CD4-positive, CD25-positive, alpha-beta regulatory T cell (primary cell): ENCODE measurements around the gene NEURL3. TPM values are rescaled to one million over a fixed set of nuclear protein-coding genes. Genes with fewer than 3 reads are reported as not detected.

Experiments used
- ATAC-seq, 2 donors: fragments of 150-1000 bp; cut with Tn5 transposase; one replicate each; pipeline ENCODE4 v1.10.0; 2021; ENCODE audit warnings: low read depth in 2 of 2, moderate number of reproducible peaks in 2 of 2, moderate library complexity in 1 of 2
- DNase-seq, 3 donors: peaks; one replicate each; pipeline versions ENCODE4 v3.0.0 to v3.0.0-alpha.2; 2012 to 2022; ENCODE audit warnings: mixed read lengths in 1 of 3
- H3K27ac ChIP-seq: one replicate; pipeline ENCODE4 v1.7.0; 2013; ENCODE audit warnings: mild to moderate bottlenecking, low read length; ENCODE audit not compliant: insufficient read depth, poor library complexity, severe bottlenecking
- H3K27me3 ChIP-seq: one replicate; pipeline ENCODE4 v1.7.0; 2013; ENCODE audit warnings: low read length; ENCODE audit not compliant: control insufficient read depth, insufficient read depth
- H3K36me3 ChIP-seq: one replicate; pipeline ENCODE4 v1.7.0; 2013; ENCODE audit warnings: mild to moderate bottlenecking, low read length, moderate library complexity; ENCODE audit not compliant: control insufficient read depth, insufficient read depth
- H3K4me1 ChIP-seq: 2 replicates; pipeline ENCODE4 v1.7.0; 2013; ENCODE audit warnings: mild to moderate bottlenecking, low read length; ENCODE audit not compliant: insufficient read depth, control insufficient read depth, poor library complexity, severe bottlenecking
- H3K4me3 ChIP-seq: one replicate; pipeline ENCODE4 v1.7.0; 2013; ENCODE audit warnings: low read depth, mild to moderate bottlenecking, low read length, moderate library complexity
- H3K9me3 ChIP-seq, 2 experiments: 1 replicate in 1 of 2; 2 replicates in 1 of 2; pipeline ENCODE4 v1.7.0; 2013; ENCODE audit warnings: low read length in 2 of 2, mild to moderate bottlenecking in 1 of 2, moderate library complexity in 1 of 2; ENCODE audit not compliant: control insufficient read depth in 2 of 2
- H3K27ac Mint-ChIP-seq, 3 donors: one replicate each; pipeline ENCODE4 v1.8.0; 2020 to 2022; ENCODE audit warnings: mild to moderate bottlenecking in 3 of 3, mixed read lengths in 3 of 3, moderate library complexity in 2 of 3
- H3K27me3 Mint-ChIP-seq: one replicate; pipeline ENCODE4 v1.8.0; 2022; ENCODE audit warnings: mild to moderate bottlenecking, mixed read lengths
- H3K36me3 Mint-ChIP-seq: one replicate; pipeline ENCODE4 v1.8.0; 2020; ENCODE audit warnings: mixed read lengths
- H3K4me1 Mint-ChIP-seq, 4 donors: one replicate each; pipeline ENCODE4 v1.8.0; 2020 to 2022; ENCODE audit warnings: mixed read lengths in 4 of 4, mild to moderate bottlenecking in 1 of 4
- H3K4me3 Mint-ChIP-seq, 4 donors: one replicate each; pipeline ENCODE4 v1.8.0; 2020 to 2022; ENCODE audit warnings: mild to moderate bottlenecking in 4 of 4, mixed read lengths in 4 of 4, moderate library complexity in 3 of 4
- H3K9me3 Mint-ChIP-seq, 7 donors: one replicate each; pipeline ENCODE4 v1.8.0; 2020 to 2022; ENCODE audit warnings: mixed read lengths in 7 of 7, mild to moderate bottlenecking in 3 of 7, moderate library complexity in 2 of 7
- polyA plus RNA-seq, 4 donors: library from polyadenylated mRNA; unstranded; fragments of 300-500 nt; fragmentation: Illumina TruSeq; gene quantifications; one replicate each; pipeline ENCODE4 v1.2.3, GENCODE V29; 2021
- total RNA-seq: library from RNA; stranded (reverse); gene quantifications from one replicate; pipeline ENCODE4 v1.2.3, GENCODE V29; 2022

The NEURL3 gene
- total and polyA plus RNA-seq, 5 donors from 2014 or later = 0.18 TPM; not detected in 4

- Mint-ChIP-seq H3K27me3 (peaks cover 10% of the 10 kb centered on the region), H3K4me1 (peaks cover 0 to 7% (median 2%) of the 10 kb centered on the region in 4 donors), H3K27ac (no peak overlapping the region), H3K36me3 (no peaks in the 10 kb centered on the region), H3K4me3 (no peak overlapping the region), H3K9me3 (peaks cover 0 to 7% (median 2%) of the 10 kb centered on the region in 7 donors)
- ATAC-seq (no peak), DNase-seq (no peak)
- Histone ChIP-seq H3K27ac (no peak overlapping the region), H3K4me3 (no peak overlapping the region), H3K9me3 (peaks cover 0 to 4% of the 10 kb centered on the region in 2 experiments), H3K36me3 (no peaks in the 10 kb centered on the region), H3K4me1 (no peaks in the 10 kb centered on the region), H3K27me3 (no peaks in the 10 kb centered on the region)
These were observed 9.4 kb upstream of the NEURL3 start for GRCh38 chr2:96514521-96514920.

GRCh38 chr2:96512341-96512740, 7.2 kb upstream of the NEURL3 start:
- peaks cover 0 to 4% of the 10 kb centered on the region in 2 experiments for H3K9me3 ChIP-seq

GRCh38 chr2:96511851-96512250, 6.7 kb upstream of the NEURL3 start:
- H3K27me3 Mint-ChIP-seq = peaks cover 6% of the 10 kb centered on the region
- peaks cover 0 to 16% (median 3%) of the 10 kb centered on the region in 4 donors for H3K4me1 Mint-ChIP-seq

More at GRCh38 chr2:96512341-96512740, 7.2 kb upstream of the NEURL3 start:
- Histone ChIP-seq H3K27ac (no peak overlapping the region), H3K27me3 (no peaks in the 10 kb centered on the region), H3K36me3 (no peaks in the 10 kb centered on the region), H3K4me3 (no peak overlapping the region), H3K4me1 (peaks cover 11% of the 10 kb centered on the region)
- Mint-ChIP-seq H3K4me1 (peaks cover 0 to 16% (median 5%) of the 10 kb centered on the region in 4 donors), H3K9me3 (peaks cover 0 to 5% (median 2%) of the 10 kb centered on the region in 7 donors), H3K4me3 (no peak overlapping the region), H3K36me3 (no peaks in the 10 kb centered on the region), H3K27ac (no peak overlapping the region), H3K27me3 (peaks cover 6% of the 10 kb centered on the region)
- DNase-seq (no peak), ATAC-seq (no peak)

GRCh38 chr2:96510931-96511595, 5.9 kb upstream of the NEURL3 start:
- H3K27ac ChIP-seq = no peak overlapping the region
- ATAC-seq (no peak), DNase-seq (no peak)
- H3K36me3 ChIP-seq = no peaks in the 10 kb centered on the region
- Mint-ChIP-seq H3K4me1 (peaks cover 0 to 16% (median 3%) of the 10 kb centered on the region in 4 donors), H3K27ac (no peak overlapping the region), H3K27me3 (peaks cover 6% of the 10 kb centered on the region), H3K4me3 (no peak overlapping the region), H3K36me3 (no peaks in the 10 kb centered on the region), H3K9me3 (peaks cover 0 to 3% (median 0%) of the 10 kb centered on the region in 7 donors)
- H3K4me3 ChIP-seq = no peak overlapping the region
- H3K4me1 ChIP-seq = peaks cover 11% of the 10 kb centered on the region
- H3K27me3 ChIP-seq = no peaks in the 10 kb centered on the region
- H3K9me3 ChIP-seq = no peaks in the 10 kb centered on the region

More at GRCh38 chr2:96511851-96512250, 6.7 kb upstream of the NEURL3 start:
- Histone ChIP-seq H3K4me1 (peaks cover 11% of the 10 kb centered on the region), H3K9me3 (no peaks in the 10 kb centered on the region), H3K27me3 (no peaks in the 10 kb centered on the region), H3K27ac (no peak overlapping the region), H3K4me3 (no peak overlapping the region), H3K36me3 (no peaks in the 10 kb centered on the region)
- H3K9me3 Mint-ChIP-seq = peaks cover 0 to 3% (median 0%) of the 10 kb centered on the region in 7 donors
- H3K4me3 Mint-ChIP-seq = no peak overlapping the region
- H3K27ac Mint-ChIP-seq = no peak overlapping the region
- H3K36me3 Mint-ChIP-seq = no peaks in the 10 kb centered on the region
- DNase-seq (no peak), ATAC-seq (no peak)

- H3K27ac Mint-ChIP-seq = no peak overlapping the region
- Histone ChIP-seq H3K4me1 (peaks cover 11% of the 10 kb centered on the region), H3K27ac (no peak overlapping the region)
These were observed 4.7 kb upstream of the NEURL3 start for GRCh38 chr2:96509847-96510230.

GRCh38 chr2:96509114-96509846, 4.1 kb upstream of the NEURL3 start:
- Histone ChIP-seq H3K27me3 (no peaks in the 10 kb centered on the region), H3K36me3 (no peaks in the 10 kb centered on the region), H3K27ac (no peak overlapping the region), H3K4me1 (peaks cover 11% of the 10 kb centered on the region), H3K9me3 (no peaks in the 10 kb centered on the region), H3K4me3 (no peak overlapping the region)
- Mint-ChIP-seq H3K4me1 (peaks cover 0 to 16% (median 3%) of the 10 kb centered on the region in 4 donors), H3K36me3 (no peaks in the 10 kb centered on the region), H3K9me3 (peaks cover 0 to 3% (median 0%) of the 10 kb centered on the region in 7 donors), H3K4me3 (peak overlapping the region in 1 of 4 donors; percentile 29), H3K27ac (no peak overlapping the region), H3K27me3 (peaks cover 6% of the 10 kb centered on the region)
- no peak for ATAC-seq
- DNase-seq = peak in 2 of 3 donors; percentile 32 to 50

More at GRCh38 chr2:96509847-96510230, 4.7 kb upstream of the NEURL3 start:
- H3K4me3 ChIP-seq = no peak overlapping the region
- ATAC-seq (no peak), DNase-seq (no peak)
- Mint-ChIP-seq H3K9me3 (peaks cover 0 to 3% (median 0%) of the 10 kb centered on the region in 7 donors), H3K4me3 (peak overlapping the region in 2 of 4 donors; percentile 36 to 64), H3K27me3 (peaks cover 6% of the 10 kb centered on the region), H3K36me3 (no peaks in the 10 kb centered on the region), H3K4me1 (peaks cover 0 to 16% (median 3%) of the 10 kb centered on the region in 4 donors)
- H3K27me3 ChIP-seq = no peaks in the 10 kb centered on the region
- H3K9me3 ChIP-seq = no peaks in the 10 kb centered on the region
- H3K36me3 ChIP-seq = no peaks in the 10 kb centered on the region

GRCh38 chr2:96508521-96509113, 3.5 kb upstream of the NEURL3 start:
- Mint-ChIP-seq H3K4me1 (peaks cover 0 to 16% (median 3%) of the 10 kb centered on the region in 4 donors), H3K27ac (no peak overlapping the region), H3K27me3 (peaks cover 6% of the 10 kb centered on the region), H3K4me3 (no peak overlapping the region), H3K9me3 (peaks cover 0 to 3% (median 0%) of the 10 kb centered on the region in 7 donors), H3K36me3 (no peaks in the 10 kb centered on the region)
- H3K36me3 ChIP-seq = no peaks in the 10 kb centered on the region
- H3K4me3 ChIP-seq = no peak overlapping the region
- H3K4me1 ChIP-seq = peaks cover 11% of the 10 kb centered on the region
- no peaks in the 10 kb centered on the region for H3K9me3 ChIP-seq
- H3K27me3 ChIP-seq = no peaks in the 10 kb centered on the region
- no peak for ATAC-seq
- DNase-seq = no peak
- H3K27ac ChIP-seq = no peak overlapping the region
